Medulla oblongata (tissue), 1 donor: ENCODE results near the gene PLCB4.

ENCODE experiments used
- DNase-seq: peaks from one replicate; pipeline ENCODE4 v3.0.0-alpha.2; 2015; ENCODE audit errors: extremely low spot score

Gene PLCB4

DNA sequence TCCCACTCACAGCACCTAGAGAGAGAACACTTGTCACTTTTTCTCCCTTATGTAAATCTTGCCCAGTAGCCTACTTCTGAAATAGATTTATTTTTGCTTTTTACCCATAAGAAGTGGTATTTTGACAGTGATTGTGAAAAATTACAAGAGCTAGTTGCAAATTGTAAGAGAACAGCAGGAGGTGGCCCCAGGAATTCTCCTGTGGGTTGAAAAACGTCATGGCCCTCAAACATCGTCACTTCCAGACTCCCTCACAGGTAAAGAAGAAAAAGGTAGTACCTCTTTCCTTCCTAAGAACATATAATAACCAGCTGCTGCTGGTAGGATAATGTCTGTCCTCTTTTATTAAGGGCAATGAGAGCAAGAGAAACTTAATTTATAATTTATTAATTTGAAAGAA is 376.0 kb downstream of the PLCB4 start:
- DNase-seq = no peak

DNA sequence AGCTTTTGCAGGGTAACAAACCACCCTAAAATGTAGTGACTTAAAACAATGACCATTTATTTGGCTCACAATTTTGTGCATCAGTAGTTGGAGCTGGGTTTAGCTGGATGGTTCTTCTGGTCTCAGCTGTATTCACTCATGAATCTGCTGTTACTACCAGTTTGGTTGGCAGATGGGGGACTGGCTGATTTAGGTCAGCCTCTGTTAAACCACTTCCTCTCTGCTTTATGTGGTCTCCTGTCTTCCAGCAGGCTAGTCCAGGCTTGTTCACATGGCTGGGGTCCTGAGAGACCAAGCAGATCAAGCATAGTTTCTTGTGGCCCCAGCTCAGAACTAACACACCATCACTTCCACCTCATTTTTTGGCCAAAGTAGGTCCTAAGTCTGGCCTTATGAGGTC is 378.3 kb downstream of the PLCB4 start:
- DNase-seq = no peak

DNA sequence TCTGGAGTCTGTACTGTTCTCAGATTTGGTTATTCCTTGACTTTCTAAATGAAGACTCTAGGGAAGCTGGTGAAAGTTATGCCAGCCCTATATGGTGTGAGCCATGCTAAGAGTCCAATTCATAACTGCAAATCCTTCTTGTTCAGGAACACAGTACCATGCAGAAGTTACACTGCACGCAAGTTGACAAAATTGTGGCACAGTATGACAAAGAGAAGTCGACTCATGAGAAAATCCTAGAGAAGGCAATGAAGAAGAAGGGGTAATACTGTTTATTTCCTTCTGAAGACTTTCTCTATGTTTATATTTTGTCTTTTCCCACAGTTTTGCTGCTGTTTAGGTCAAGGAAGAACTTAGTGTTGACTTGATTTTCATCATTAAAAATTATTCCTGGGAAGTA is 384.3 kb downstream of the PLCB4 start:
- no peak for DNase-seq

DNA sequence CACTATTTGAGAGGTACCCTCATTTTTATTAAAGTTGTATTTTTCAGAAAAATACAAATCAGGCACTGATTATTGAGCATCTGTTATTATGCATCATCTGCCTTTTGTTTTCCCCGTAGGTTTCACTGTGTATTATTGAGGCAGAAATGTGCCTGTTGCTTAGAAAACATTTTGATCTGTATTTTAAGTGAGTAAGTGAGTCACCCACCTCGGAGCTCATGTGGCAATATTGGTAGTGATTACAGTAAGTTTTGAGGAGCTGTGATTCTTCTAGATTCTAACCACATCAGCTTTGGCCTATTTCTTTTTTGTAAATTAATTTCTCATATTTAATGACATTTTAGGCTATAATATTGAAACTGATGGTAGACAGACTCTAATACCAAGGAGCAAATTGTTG is 385.9 kb downstream of the PLCB4 start:
- DNase-seq = no peak

DNA sequence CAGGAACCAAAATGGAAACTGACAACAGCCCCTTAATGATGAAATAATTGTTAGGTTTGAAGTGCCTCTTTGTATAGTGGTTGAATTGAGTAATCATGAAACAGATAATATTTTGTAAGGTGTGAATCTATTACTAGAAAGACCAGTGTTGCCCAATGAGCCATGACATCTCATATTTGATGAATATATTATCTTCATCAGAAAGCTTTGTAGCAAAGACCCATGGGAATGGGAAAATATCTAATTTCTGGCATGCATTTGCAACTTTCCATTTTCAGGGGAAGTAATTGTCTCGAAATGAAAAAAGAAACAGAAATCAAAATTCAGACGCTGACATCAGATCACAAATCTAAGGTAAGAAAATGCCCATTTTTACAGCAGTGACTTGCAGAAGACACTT is 388.2 kb downstream of the PLCB4 start:
- DNase-seq = no peak

DNA sequence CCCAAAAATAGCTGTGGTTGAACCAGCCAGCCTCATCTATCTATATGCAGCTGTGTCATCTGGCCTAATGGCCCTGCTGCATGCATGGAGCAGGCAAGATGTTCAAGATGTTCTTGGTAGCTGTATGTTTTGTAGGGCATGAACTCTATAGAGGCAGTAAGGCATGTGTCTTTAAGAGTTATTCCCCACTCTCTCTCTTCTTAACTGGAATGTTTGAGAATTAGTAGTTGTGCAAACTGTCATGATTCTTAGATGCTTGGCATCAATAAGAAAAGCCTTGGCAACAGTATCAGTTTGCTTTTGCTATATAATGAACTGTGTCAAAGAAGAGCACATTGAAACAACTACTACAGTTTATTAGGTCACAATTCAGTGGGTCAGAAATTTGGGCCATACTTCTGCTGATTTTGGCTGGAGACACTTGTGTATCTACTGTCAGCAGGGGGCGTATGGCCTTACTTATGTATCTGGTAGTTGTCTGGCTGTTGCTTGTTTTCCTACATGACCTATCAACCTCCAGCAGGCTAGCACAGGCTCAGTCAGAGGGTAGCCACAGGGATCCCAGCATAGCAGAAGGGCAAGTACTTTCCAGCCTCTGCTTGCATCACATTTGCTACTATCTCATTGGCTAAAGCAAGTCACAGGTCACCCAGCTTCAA is 389.4 kb downstream of the PLCB4 start:
- no peak for DNase-seq

DNA sequence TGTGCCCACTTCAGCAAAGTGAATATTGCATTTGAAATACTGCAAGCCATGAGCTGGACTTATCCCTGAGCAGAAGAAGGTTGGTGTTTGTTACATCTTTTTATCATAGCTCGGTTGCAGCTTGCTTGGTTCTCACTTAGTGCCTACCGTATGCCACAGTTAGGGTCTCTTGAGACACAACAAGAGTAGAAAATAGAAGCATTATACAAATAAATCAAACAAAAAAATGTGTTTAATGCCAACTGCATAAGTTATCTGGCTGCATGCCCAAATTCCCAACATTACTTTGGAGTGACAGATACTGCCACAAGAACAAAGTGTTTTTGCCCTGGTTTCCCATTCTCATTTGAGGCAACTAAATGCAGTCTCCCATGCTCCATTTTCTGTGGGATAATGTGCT is 391.6 kb downstream of the PLCB4 start:
- no peak for DNase-seq

DNA sequence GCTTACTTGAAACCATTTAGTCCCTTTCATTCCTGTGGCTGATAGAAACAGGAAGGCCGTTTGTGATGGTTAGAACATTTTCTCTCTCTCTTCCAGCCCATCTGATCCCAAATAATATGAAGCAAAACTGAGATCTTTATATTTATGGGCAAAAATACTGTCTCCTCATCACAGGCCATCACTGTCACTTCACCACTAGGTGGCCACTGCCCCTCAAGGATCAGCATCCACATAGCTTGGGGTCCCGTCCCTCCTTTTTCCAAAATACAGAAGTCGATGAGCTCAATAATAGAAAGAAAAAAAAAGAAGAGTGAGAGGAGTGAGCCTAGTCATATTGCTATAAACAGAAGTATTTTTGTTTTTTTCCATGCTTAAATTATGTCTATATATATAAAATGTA is 399.1 kb downstream of the PLCB4 start:
- DNase-seq = peak; percentile 29

DNA sequence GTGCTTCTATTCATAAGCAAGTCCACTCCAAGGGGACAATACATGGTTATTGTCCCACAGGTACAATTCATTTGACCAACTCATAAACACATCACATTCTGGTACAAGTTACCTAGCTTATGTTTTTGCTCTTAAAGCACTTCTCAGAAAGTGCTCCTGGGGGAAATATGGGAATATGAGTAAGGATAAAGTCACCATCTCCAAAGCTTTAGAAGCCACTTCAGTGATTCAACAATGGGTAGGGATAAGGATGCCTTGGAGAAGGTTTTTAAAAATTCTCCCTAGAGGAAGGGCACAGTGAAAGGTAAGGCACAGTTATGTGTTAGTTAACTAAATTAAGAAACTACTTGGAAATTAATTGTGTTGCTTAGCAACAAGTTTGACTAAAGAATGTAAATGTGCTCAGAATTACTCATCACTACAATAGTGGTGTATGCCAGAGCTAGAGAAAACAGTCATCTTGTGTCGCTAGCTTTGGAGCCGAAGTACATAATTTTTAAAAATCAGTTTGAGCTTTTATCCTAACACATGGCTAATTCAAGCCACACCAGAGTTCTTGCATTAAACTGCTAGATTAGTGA is 406.0 kb downstream of the PLCB4 start:
- no peak for DNase-seq

DNA sequence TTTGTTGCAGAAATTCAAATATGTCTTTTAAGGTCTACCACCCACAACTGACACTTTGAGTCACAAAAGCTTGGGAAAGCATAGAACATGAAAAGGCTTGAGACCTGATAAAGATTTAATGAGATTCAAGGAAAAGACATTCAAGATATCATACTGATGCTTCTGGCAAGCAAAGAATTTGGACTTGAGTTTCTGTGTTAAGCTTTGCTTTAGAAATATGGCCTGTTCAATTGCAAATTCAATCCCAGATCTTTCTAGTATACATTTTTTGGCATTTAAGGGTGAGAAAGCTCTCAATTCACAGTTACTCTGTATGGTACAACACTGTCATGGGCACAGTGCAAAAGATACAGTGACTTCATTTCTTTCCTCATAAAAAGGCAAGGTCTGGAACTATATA is 406.6 kb downstream of the PLCB4 start:
- DNase-seq = no peak

DNA sequence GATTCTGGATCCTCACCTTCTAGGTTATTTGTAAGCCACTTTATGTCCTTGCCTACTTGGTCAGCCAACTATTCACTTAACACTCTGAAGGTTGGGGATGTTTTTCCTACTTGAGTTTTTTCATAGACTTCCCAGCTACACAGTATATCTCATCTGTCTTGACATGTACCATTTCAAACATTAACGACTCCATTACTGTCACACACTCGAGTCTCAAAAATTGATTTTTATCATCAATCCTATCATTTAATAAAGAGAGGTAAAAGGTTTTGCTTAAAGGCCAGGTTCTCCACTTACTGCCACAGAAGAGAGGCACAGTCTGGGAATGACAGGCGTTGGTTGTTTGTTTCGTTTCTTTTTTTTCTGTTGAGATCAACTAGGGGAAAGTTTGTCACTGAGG is 407.3 kb downstream of the PLCB4 start:
- DNase-seq = no peak

DNA sequence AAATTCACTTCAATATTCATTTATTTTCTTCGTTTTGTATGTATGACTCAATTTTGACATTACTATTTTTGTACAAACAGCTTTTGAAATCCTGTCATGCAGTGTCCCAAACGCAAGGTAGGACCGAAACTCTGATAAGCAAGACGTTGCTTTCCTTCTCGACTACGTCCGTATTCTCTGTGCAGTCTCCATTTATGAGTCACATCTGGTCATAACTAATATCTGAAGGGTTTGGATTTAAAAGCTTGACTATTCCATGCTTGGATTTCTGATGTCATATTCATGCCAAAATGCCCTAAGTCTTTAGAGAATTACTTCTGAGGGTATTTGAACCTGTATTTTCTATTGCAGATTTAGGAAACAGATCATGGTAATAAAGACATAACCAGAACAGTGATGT is 407.8 kb downstream of the PLCB4 start:
- no peak for DNase-seq

DNA sequence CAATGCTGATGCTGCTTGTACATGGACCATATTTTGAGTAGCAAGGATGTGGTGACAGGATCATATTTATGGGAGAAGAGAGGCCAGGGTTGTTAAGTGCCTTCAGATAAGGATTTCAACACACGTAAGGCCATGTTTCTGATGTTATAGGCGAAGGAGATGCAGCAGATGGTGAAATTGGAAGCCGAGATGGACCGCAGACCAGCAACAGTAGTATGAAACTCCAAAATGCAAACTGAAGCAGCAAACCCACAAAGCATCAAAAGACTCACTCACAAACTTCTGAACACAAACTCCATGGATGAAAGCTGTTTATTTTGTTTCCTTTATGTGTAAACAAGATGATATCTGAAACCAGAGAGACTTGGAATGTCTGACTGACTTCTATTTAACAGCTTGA is 409.9 kb downstream of the PLCB4 start:
- no peak for DNase-seq

DNA sequence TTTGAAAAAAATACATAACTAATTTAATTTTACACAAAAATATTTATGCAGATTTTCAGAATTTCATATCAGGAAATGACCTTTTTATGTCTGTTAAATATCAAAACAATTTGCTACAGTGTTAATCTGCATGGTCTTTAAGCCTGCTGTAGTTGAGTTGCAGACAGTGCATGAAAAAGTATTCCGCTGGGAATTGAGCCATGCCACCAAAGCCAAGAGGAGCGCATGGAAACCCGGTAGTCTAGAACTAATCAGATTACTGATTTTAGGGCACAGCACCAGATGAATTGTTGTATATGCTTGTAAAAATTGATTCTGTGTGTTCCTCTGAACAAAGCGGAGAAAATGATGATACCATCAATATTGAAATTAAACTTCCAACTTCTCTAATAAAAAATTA is 411.2 kb downstream of the PLCB4 start:
- DNase-seq = no peak

DNA sequence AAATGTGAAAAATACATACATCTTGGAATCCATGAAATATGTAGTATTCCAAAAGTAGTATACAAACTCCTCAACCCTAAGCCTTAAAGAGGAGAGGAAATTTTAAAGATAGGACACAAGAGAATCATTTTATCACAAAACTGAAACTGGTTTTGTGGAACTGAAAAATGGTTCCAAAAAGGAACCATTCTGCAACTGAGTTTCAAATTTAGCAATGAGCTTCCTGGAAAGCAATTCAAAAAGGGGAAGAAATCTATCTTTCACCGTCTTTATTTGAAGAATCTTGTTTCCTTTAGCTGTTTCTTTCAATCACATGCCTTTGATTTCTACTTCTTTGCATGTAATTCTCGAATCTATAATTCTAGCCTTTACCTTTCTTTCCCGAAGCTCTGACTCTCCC is 413.3 kb downstream of the PLCB4 start:
- DNase-seq = peak; percentile 57

DNA sequence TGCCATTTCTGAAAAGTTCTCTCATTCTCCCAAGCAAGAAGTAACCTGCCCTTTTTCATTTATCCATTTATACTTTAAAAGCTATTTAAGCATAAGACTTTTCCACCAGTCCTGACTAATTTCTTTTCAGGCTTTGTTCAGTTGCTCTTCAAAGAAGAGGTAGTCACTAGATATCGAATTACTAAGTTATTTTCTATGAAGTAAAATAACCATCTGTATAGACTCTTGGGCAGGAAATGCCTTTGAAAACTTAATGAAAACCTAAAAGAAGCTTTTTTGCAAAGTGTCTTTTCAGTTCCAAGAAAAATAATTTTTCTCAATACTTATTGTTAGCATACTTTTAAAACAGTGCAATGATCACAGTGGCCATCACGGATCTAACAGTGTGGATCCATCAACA is 414.2 kb downstream of the PLCB4 start:
- DNase-seq = no peak

DNA sequence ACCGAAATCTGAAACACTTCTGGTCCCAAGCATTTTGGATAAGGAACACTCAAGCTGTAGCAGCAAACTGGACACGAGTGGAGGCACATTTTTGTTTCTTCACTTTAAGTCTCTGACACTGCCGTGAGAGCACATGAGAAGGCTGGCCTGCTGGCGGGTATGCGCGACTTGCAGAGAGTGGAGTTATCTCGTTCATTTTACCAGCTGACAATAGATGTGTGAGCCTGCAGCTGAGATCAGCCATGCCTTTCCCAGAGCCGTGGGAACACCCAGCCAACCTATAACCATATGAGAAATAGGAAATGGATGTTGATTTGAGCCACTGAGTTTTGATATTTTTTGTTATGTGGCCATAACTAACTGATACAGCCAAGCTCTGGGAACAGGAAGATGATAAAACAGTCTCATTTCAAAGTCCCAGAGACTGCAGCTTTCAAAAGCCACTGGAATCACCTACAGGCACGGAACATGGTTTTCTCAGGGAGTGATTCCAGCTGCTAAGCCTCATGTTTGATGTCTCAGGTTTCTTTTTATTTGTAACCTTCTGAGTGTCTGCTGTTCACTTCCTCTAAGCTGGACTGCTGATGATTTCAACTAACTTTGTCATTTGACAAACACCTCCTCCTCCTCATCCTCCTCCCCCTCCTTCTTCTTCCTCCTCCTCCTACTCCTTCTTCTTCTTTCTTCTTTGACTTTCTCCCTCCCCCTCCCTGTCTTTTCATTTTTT is 416.9 kb downstream of the PLCB4 start:
- no peak for DNase-seq

DNA sequence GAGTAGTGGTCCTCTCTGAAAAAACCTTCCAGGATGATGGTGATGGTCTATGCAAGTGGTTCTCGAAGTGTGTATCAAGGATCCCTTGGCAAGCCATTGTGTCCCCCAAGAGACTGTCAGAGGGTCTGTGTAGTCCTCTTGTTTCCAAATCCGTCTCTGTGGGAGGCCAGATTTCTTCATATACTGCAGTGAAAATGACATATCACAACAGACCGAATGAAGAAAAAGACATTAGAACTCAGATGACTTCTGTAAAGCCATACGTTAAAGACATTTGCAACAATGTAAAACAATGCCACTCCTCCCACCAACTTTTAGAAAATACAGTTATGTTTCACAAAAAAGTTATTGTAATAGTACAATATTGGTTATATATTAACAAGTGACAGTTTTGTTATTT is 418.3 kb downstream of the PLCB4 start:
- no peak for DNase-seq

DNA sequence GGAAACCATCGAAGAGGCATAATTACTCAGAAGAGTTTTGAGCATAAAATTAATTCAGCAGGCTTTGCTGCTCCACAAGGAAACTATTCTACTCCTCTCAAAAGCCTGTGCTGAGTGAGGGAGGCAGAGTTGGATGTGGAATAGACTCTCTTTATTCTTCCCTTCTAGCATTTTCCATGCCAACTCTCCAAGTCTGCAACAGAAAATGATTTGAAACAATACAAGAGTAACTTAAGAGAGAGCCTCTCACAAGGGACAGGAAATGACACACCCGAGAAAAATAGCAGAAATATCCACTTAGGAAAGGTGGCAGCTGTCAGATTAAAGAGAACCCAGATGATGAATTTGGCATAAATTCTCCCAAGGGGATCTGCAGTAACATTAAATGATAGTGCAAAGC is 419.2 kb downstream of the PLCB4 start:
- DNase-seq = peak; percentile 89

DNA sequence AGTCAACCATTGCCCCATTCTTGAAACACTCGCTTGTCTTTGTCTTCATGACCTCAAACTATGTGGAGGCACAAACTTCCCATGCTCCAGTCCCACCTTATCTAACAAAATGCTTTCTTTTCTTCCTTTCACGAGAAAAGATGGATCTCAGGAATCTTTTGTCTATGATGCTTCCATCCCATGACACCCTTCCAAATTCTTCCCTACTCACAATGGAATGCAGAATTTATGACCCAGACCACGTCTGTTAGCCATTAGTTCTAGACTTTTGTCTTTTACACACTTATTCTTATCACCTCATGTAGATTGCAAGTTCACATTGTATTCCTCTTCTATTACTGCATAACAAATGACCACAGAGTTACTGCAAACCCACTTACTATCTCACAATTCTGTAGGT is 421.3 kb downstream of the PLCB4 start:
- no peak for DNase-seq

DNA sequence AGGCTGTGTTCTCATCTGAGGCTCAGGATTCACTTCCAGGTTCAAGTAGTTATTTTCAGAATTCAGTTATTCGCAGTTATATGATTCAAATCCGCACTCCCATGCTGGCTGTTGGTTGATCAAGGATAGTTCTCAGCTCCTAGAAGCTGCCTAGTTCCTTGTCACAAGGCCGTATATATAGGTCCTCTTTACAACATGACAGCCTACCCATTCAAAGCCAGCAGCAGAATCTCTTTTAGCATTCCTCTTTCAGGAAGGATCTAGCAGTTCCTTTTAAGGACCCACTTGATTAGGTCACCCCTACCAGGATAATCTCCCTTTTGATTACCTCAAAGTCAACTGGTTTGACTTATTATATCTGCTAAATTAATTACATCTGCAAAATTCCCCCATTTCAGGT is 421.7 kb downstream of the PLCB4 start:
- DNase-seq = no peak

DNA sequence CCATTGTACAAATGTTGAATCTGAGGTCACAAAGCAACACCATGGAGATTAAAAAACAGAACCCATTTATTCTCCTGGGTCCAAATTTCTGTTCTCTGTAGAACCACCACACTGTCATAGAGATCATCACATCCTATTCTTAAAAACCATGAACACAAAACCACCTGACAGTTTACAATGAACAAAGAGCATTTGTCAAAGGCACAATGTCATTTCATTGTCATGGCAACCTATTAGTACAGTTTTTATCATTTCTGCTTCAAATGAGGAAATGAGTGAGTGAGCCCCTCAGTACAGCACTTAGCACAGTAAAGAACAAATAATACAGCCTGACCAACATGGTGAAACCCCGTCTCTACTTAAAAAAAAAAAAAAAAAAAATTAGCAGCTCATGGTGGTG is 422.4 kb downstream of the PLCB4 start:
- no peak for DNase-seq

DNA sequence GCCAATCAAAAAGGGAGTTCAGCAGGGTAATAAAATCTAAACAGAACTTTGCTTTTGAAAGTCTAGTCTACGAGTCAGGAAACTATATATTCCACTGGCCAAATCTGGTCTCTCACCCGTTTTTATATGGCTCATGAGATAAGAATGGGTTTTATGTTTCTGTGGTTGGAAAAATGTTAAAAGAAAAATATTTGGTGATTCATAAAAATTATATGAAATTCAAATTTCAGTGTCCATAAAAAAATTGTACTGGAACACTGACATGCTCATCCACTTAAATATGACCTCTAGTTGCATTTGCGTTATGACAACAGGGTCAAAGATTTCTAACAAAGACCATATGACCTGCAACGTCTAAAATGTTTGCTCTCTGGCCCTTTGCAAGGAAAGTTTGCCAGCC is 423.2 kb downstream of the PLCB4 start:
- no peak for DNase-seq

DNA sequence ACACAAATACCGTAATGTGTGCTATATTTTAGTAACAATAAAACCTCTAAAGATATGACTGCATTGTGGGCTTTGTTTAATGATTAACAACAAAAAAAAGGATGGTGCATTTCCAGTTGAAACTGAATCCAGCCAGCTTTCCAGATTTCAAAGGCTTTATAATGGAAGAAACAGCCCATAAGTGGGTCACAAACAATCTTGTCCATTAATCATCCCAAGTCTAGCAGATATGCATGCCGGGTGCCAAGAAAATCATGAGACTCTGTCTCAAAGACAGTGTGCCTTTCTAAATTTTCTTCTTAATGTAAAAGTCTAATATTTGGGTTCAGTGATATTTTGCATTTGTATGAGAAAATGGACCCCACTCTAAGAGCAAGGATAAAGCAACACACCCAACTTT is 424.9 kb downstream of the PLCB4 start:
- no peak for DNase-seq
